HTERT RPE-1 (cell line): ENCODE data around the gene GOLGA6A.
"Not testable (repeated sequence)": the region's sequence is repeated elsewhere in the genome, so short reads cannot be mapped to it uniquely, and the experiment has no call there.

Source experiments
- in situ Hi-C: fragments of 300-500 bp; cut with MboI; formaldehyde crosslinking; loops from 4 replicates; pipeline ENCODE4 v1.14.3; 2020; ENCODE audit warnings: low sequenced_read_pairs

The GOLGA6A gene

GRCh38 chr15:74082450-74082849 is at the start of gene GOLGA6A:
TSS of gene GOLGA6A (minus strand) at chr15:74082550. CDS start at chr15:74082509, 41 bp downstream.
- in situ Hi-C loops: not testable (repeated sequence)

- in situ Hi-C loops: no loop called here
Measured at GRCh38 chr15:74131628-74132413, 49.5 kb upstream of the GOLGA6A start.

- in situ Hi-C loops: no loop called here
Measured at GRCh38 chr15:74130849-74131627, 48.7 kb upstream of the GOLGA6A start.

- in situ Hi-C loops: no loop called here
Measured at GRCh38 chr15:74130155-74130848, 48.0 kb upstream of the GOLGA6A start, which contains the start of gene ISLR2. TSS of gene ISLR2 (plus strand) at chr15:74130586. CDS start at chr15:74132755, 2,169 bp downstream.

- in situ Hi-C loops: no loop called here
Measured at GRCh38 chr15:74129586-74130154, 47.3 kb upstream of the GOLGA6A start.

- in situ Hi-C loops: no loop called here
Measured at GRCh38 chr15:74128785-74129585, 46.6 kb upstream of the GOLGA6A start.

GRCh38 chr15:74127954-74128784 is 45.8 kb upstream of the GOLGA6A start:
- in situ Hi-C loops: no loop called here

- in situ Hi-C loops: no loop called here
Measured at GRCh38 chr15:74127255-74127953, 45.1 kb upstream of the GOLGA6A start.

- in situ Hi-C loops: no loop called here
Measured at GRCh38 chr15:74124759-74125158, 42.4 kb upstream of the GOLGA6A start.

- in situ Hi-C loops: no loop called here
Measured at GRCh38 chr15:74124196-74124595, 41.8 kb upstream of the GOLGA6A start.

- in situ Hi-C loops: no loop called here
Measured at GRCh38 chr15:74123658-74124057, 41.3 kb upstream of the GOLGA6A start.

- in situ Hi-C loops: no loop called here
Measured at GRCh38 chr15:74123131-74123429, 40.7 kb upstream of the GOLGA6A start.

GRCh38 chr15:74122403-74123130 is 40.2 kb upstream of the GOLGA6A start:
- in situ Hi-C loops: no loop called here

- in situ Hi-C loops: no loop called here
Measured at GRCh38 chr15:74121858-74122257, 39.5 kb upstream of the GOLGA6A start.

GRCh38 chr15:74121039-74121438 is 38.7 kb upstream of the GOLGA6A start:
- in situ Hi-C loops: no loop called here

- in situ Hi-C loops: no loop called here
Measured at GRCh38 chr15:74120426-74120825, 38.1 kb upstream of the GOLGA6A start.

GRCh38 chr15:74109713-74110112 is 27.4 kb upstream of the GOLGA6A start:
- in situ Hi-C loops: no loop called here

- in situ Hi-C loops: not testable (repeated sequence)
Measured at GRCh38 chr15:74108611-74109010, 26.3 kb upstream of the GOLGA6A start.
